ENCODE results near the gene TEX52.

The TEX52 gene

DNA sequence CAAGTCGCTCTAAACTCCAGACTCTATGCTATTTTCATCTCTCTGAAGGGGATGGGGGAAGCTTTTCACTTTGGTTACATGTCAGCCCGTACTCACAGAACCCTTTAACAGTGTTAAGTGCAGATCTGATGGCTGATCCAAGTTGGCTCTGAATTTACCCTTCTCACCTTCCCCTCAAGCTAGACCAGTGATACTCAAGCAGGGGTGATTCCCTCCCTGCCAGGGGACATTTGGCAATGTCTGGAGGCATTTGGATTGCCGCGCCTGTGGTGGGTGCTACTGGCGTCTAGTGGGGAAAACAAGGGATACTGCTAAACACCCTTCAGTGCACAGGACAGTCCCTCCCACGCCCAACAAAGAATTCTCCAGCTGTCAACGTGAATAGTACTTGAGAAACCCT lies 6.0 kb upstream of the TEX52 start:
- no peak for DNase-seq (ENCODE audit: extremely low read depth, low read depth)
- TF ChIP-seq CTCF (IDR thresholded peaks at IDR 0.05; ENCODE audit: low read depth, low read length), result no peak

GRCh38 chr12:2860170-2860569 lies 3.3 kb upstream of the TEX52 start:
- no peak for TF ChIP-seq CTCF (IDR thresholded peaks at IDR 0.05; ENCODE audit: low read depth, low read length)
- no peak for DNase-seq (ENCODE audit: extremely low read depth, low read depth)

DNA sequence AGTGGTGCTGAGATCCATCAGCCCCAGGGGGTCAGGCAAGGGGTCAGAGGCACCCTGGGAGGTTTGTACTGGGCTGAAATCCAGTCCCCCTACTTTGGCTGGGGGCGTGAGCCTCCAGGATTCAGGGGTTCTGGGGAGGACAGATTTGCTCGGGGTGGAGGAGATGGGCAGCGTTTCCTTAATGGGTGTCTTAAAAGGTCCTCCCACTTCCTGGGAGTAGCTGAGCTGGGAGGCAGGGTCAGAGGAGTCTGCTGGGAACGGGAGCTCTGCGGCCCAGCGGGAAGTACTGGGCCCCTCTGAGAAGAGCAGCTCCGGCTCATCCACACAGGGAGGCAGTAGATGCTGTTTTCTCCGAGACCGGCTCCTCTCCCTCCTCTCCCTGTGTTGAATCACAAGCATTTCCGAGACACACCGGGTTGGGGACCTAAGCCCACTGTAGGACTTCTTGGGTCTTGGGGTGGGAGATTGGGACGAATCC lies 2.1 kb upstream of the TEX52 start:
- no peak for TF ChIP-seq CTCF (IDR thresholded peaks at IDR 0.05; ENCODE audit: low read depth, low read length)
- DNase-seq (ENCODE audit: extremely low read depth, low read depth), result no peak

- no peak for DNase-seq (ENCODE audit: extremely low read depth, low read depth)
- TF ChIP-seq CTCF (IDR thresholded peaks at IDR 0.05; ENCODE audit: low read depth, low read length), result no peak
These were observed 1.5 kb upstream of the TEX52 start for GRCh38 chr12:2858334-2858733.

DNA sequence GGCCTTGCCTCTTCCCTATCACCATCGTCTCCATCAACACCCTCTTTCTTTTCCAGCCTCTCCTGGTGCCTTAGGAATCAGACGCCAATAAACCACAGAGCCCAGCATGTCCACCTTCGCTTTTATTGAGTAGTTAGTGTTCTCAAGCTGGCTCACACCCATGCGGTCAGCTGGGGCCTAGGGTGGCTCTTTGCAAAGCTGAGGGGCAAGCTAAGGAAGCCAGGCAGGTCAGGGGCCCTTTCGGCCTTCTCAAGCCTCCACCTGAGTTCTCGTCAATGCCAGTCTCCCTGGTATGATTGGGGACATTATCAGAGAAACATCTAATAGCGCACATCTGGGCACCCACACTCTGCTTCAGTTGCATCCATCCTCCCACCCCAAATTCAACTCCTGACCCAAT lies 737 bp upstream of the TEX52 start:
- TF ChIP-seq CTCF (IDR thresholded peaks at IDR 0.05; ENCODE audit: low read depth, low read length), result no peak
- no peak for DNase-seq (ENCODE audit: extremely low read depth, low read depth)

- DNase-seq (ENCODE audit: extremely low read depth, low read depth), result no peak
- no peak for TF ChIP-seq CTCF (IDR thresholded peaks at IDR 0.05; ENCODE audit: low read depth, low read length)
These were observed 788 bp downstream of the TEX52 start for GRCh38 chr12:2856051-2856450.

GRCh38 chr12:2855546-2855945 lies 1.3 kb downstream of the TEX52 start:
- DNase-seq (ENCODE audit: extremely low read depth, low read depth), result no peak
- TF ChIP-seq CTCF (IDR thresholded peaks at IDR 0.05; ENCODE audit: low read depth, low read length), result no peak
